ENCODE measurements around the gene TACR1. TPM values are rescaled to one million over a fixed set of nuclear protein-coding genes. Genes with fewer than 3 reads are reported as not detected.
"Not testable (repeated sequence)": the region's sequence is repeated elsewhere in the genome, so short reads cannot be mapped to it uniquely, and the experiment has no call there.

The TACR1 gene
- total and polyA plus RNA-seq, 2 of the 8 experiments (the other 6 are each of a cell fraction or from before 2014, with no cell fraction given) = 0.09 to 0.37 TPM

GRCh38 chr2:75221862-75222261 lies 22.5 kb upstream of the TACR1 start (continued):
- TF ChIP-seq, protein P1, sequence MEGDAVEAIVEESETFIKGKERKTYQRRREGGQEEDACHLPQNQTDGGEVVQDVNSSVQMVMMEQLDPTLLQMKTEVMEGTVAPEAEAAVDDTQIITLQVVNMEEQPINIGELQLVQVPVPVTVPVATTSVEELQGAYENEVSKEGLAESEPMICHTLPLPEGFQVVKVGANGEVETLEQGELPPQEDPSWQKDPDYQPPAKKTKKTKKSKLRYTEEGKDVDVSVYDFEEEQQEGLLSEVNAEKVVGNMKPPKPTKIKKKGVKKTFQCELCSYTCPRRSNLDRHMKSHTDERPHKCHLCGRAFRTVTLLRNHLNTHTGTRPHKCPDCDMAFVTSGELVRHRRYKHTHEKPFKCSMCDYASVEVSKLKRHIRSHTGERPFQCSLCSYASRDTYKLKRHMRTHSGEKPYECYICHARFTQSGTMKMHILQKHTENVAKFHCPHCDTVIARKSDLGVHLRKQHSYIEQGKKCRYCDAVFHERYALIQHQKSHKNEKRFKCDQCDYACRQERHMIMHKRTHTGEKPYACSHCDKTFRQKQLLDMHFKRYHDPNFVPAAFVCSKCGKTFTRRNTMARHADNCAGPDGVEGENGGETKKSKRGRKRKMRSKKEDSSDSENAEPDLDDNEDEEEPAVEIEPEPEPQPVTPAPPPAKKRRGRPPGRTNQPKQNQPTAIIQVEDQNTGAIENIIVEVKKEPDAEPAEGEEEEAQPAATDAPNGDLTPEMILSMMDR (IDR thresholded peaks at IDR 0.05; ENCODE audit: control extremely low read depth in 1 of 3, insufficient read depth in 1 of 3, low read depth in 1 of 3, low read length in 3 of 3) = no peak
- no peak for TF ChIP-seq SUZ12 (IDR thresholded peaks at IDR 0.05; ENCODE audit: low read length)
- TF ChIP-seq CREB1 (IDR thresholded peaks at IDR 0.05) = no peak
- TF ChIP-seq TBP (IDR thresholded peaks at IDR 0.05; ENCODE audit: low read depth, low read length) = no peak
- no peak for TF ChIP-seq MAFK (IDR thresholded peaks at IDR 0.05; ENCODE audit: low read depth, low read length)

GRCh38 chr2:75219213-75219612 lies 19.9 kb upstream of the TACR1 start:
- H3K14ac ChIP-seq (ENCODE audit: insufficient read length); H3K36me3 ChIP-seq (ENCODE audit: control insufficient read depth in 2 of 4, insufficient read depth in 4 of 4, low read length in 3 of 4); H2BK15ac ChIP-seq (ENCODE audit: low read length); H3K9me3 ChIP-seq (ENCODE audit: insufficient read depth in 2 of 2, low read depth in 1 of 2, low read length in 1 of 2); H3K4me2 ChIP-seq (ENCODE audit: insufficient read depth in 1 of 2, low read depth in 2 of 2, low read length in 2 of 2); H4K5ac ChIP-seq (ENCODE audit: insufficient read length, low read depth, low read length); H4K91ac ChIP-seq (replicated peaks; ENCODE audit: insufficient read length, low read length); H3K79me1 ChIP-seq (ENCODE audit: low read depth, low read length); H3K4me1 ChIP-seq (replicated peaks in 1 of 4; ENCODE audit: control insufficient read depth in 3 of 4, insufficient read depth in 4 of 4, low read length in 3 of 4); CTCF ChIA-PET (ENCODE audit: partially characterized antibody); H2AFZ ChIP-seq (ENCODE audit: low read length); H3K23me2 ChIP-seq (ENCODE audit: low read depth, low read length); POLR2A ChIA-PET (ENCODE audit: partially characterized antibody); H2BK120ac ChIP-seq (replicated peaks; ENCODE audit: low read depth, low read length); H4K20me1 ChIP-seq (replicated peaks in 1 of 2; ENCODE audit: control insufficient read depth in 1 of 2, insufficient read depth in 2 of 2, low read length in 2 of 2); H3K4ac ChIP-seq (replicated peaks; ENCODE audit: insufficient read length, low read depth, low read length); H4K8ac ChIP-seq (ENCODE audit: extremely low read depth, insufficient read depth, low read length); H3K23ac ChIP-seq (ENCODE audit: insufficient read length); H2BK5ac ChIP-seq (ENCODE audit: low read depth, low read length); H2BK20ac ChIP-seq (ENCODE audit: low read length); FAIRE-seq; H3K27ac ChIP-seq (ENCODE audit: low read depth, low read length); H3K79me2 ChIP-seq (ENCODE audit: control insufficient read depth in 1 of 2, insufficient read depth in 2 of 2, low read length in 2 of 2); H3K27me3 ChIP-seq (replicated peaks in 1 of 4; ENCODE audit: control insufficient read depth in 3 of 4, extremely low read depth in 1 of 4, insufficient read depth in 3 of 4, low read length in 3 of 4); H3K4me3 ChIP-seq (ENCODE audit: extremely low read depth in 1 of 4, insufficient read depth in 2 of 4, low read depth in 3 of 4, low read length in 4 of 4); H3K9ac ChIP-seq (replicated peaks in 1 of 4; ENCODE audit: extremely low read depth in 1 of 4, low read depth in 3 of 4, low read length in 3 of 4); H2AK5ac ChIP-seq (ENCODE audit: low read depth, low read length); H3K56ac ChIP-seq (replicated peaks; ENCODE audit: insufficient read length, low read depth, low read length); DNase-seq (ENCODE audit: low read depth in 1 of 2, low spot score in 2 of 2); H3K18ac ChIP-seq (ENCODE audit: extremely low read depth, low read length); H2BK12ac ChIP-seq (ENCODE audit: low read depth, low read length): not testable (repeated sequence)
- 70% methylated on average over 4 of the region's 4 CpGs; no CpG with 5 or more reads in 1 of the 2 experiments for WGBS, 2 experiments (ENCODE audit: extremely low coverage in 1 of 2, insufficient coverage in 1 of 2, insufficient read length in 1 of 2, insufficient replicate concordance in 2 of 2, low coverage in 1 of 2, low lambda C conversion rate in 2 of 2, missing lambda C conversion rate in 1 of 2)

Measured in H1 (cell line).